DMS 273 (cell line): ENCODE data around the gene UBE2G2.

Experiments used
- DNase-seq: peaks from one replicate; lab custom pipeline; 2025; ENCODE audit not compliant: unreplicated experiment; lab: John Stamatoyannopoulos, UW

Gene UBE2G2

DNA sequence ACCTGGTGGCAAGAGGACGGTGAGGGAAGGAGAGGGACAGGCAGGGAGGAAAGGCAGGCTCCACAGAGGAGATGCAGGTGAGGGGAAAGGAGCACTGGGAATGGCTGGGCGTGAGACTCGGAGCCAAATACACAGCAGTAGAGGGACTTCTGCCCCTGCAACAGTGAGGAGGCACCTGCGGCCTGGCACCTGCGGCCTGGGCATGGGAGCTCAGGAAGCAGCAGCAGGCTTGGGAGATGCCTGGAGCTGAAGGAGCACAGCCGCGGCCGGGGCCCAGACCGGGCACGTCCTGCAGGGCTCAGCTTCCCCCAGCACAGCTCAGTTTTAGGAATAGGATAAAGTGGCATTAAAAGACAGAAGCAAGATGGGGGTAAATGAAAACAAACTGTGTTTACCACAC, 69.4 kb downstream of the UBE2G2 start:
- DNase-seq, result no peak

DNA sequence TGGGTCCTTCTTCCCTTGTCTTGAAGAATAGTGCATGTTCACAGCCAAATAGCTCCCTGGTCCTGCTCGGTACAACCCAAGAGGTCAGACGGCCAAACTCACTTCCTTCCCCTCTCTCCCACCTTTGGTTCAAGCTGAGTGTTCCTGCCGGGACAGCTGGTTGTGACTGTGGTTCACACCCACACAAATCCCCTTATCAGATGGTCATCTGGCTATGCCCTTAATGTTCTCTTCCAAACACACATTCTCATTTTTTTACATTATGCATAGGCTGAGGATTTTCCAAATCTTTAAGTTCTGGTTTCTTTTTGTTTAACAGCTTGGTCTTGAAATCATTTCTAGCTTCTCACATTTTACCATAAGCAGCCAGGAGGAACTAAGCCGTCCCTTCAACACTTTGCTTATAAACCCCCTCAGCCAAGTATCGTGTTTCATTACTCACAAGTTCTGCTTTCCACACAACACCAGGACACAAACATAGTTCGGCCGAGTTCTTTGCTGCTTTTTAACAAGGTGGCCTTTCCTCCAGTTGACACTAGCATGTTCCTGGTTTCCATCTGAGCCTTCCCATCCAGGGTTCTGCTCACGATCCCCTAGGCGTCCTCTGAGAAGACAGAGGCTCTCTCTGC, 70.6 kb downstream of the UBE2G2 start:
- DNase-seq, result peak; percentile 40

DNA sequence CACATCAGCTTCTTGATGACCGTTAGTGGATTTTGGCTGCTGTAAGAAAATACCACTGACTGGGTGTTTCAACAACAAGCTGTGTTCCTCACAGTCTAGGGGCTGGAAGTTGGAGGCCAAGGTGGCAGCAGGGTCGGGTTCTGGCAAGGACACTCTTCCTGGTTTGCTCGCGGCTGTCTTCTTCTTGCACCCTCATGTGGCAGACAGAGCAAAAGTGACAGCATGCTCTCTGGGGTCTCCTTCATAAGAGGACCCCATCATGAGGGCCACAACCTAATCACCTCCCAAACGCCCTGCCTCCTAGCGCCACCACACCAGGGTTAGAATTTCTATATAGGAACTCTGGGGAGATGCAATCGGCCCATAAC, 71.6 kb downstream of the UBE2G2 start:
- no peak for DNase-seq

DNA sequence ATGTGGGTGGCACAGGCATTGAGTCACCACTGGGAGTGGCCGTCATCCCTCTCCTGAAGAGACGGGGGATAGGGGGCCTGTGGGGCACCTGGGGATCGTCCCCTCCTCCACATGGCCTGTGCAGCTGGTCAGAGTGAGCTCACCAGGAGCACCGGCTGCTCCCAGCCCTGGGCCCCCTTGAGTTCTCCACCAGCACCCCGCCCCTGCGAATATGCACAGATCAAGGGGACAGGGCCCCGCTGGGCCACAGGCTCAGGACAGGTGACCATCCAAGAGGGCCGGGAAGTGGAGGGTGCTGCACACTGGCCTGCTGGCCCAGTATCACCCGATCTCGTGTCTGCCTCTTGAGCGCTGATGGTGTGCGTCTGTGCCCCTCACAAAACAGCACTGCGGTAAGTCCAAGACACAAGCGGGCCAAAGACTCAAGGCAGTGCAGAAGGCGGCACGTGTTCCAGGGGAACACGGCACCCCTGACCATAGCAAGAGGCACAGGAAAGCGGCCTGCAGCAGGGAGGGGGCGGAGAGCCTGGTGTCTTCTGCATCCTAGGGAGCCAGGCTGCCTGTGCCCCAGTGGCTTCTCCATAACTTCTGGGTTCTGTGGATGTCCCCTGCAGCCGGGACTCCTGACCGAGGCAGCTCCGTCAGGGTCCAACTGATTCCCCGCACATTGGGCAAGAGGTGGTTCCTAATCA, 72.1 kb downstream of the UBE2G2 start:
- no peak for DNase-seq

DNA sequence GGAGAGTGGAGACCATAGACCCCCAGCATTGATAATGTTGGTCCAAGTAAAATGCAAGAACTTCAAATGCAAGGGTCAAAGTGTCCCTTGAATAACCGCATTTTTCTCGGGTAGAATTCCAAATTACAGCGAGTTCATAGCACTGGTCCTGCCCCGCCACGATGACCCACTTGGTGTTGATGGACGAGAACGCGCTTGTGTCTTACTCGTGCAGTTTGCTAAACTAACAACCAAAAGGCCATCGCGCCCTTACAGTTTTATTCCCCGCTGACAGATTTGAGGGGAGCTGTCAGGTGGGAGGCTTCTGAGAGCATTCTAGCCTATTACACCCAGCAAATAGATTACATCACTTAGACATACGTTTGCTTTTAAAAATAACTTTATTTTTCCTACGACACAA, 72.9 kb downstream of the UBE2G2 start:
- DNase-seq, result no peak

DNA sequence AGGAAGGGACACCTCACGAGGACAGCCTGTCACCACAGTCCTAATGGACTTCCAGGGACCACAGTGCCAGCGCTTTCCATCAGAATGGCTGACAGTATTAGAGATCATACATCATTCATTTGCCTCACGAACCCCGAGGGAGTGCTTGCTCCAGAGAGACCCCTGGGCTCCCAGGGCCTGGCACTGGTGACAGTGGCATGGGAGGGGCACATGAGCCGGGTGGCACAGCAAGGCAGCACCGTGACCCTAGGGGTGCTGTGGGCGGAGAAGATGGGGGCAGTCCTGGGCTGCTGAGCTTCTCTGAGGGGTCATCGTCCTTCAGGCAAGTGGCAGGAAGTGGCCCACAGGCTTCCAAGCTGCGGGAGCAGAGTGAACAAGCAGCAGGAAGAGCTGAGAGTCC, 73.9 kb downstream of the UBE2G2 start:
- no peak for DNase-seq

DNA sequence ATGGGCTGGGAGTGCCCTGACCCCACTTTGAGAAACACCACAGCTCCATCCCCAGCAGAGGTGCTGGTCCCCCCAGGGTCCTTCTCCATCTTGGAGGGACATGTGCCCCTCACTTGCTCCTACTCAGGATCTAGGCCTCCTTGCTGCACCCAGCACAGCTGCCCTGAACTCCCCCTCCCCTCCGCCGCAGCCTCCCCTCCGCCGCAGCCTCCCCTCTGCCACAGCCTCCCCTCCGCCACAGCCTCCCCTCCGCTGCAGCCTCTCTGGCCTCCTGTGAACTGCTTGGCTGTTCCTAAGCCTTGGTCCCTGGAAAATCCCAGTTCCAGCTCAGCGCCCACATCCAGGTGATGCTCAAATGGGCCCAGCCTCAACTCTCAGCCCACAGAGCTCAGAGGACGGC, 74.3 kb downstream of the UBE2G2 start:
- no peak for DNase-seq

DNA sequence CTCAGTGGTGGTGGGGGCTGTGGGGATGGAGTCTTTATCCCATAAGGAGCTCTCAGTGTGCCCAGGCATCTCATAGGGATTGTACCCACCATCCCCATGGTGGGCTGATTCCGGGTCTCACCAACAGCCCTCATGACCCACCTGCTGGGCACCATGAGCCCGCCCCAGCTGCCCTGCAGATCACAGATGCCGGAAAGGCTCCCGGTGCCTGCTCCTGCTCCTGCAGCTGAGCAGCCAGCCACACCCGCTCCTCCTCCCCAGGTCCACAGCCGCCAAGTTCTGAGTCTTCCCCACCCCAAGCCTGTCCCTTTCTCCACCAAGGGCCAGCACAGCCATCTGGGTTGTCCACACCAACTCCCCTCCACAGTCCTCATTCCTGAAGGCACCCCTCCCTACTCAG, 74.8 kb downstream of the UBE2G2 start:
- DNase-seq, result no peak

DNA sequence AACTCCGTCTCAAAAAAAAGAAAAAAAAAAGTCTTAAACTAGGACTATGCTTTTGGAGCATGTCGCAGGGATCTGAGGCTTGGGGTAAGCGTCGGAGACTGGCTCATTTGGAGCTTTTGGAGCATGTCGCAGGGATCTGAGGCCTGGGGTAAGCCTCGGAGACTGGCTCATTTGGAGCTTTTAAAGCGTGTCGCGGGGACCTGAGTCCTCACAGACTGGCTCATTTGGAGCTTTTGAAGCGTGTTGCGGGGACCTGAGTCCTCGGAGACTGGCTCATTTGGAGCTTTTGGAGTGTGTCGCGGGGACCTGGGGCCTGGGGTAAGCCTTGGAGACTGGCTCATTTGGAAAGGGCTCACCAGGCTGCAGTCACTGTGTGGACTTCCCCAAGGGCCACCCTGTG, 76.7 kb downstream of the UBE2G2 start:
- no peak for DNase-seq

DNA sequence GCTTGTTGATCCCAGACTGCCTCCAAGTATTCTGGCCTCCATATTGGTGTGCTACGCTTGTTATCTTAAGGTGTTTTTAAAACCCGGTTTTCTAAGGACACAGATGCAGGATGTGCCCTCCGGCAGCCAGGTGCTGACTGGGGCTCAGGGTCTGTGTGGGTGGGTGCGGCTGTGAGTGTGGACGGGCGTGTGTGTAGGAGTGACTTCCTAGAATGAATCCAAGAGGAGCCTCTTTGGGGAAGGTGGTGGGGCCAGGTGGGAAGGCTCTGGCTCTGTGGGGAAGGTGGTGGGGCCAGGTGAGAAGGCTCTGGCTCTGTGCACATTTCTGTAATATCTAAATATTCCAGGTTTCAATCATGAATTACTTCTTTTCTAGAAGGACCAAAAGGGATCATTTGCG, 77.4 kb downstream of the UBE2G2 start:
- no peak for DNase-seq

DNA sequence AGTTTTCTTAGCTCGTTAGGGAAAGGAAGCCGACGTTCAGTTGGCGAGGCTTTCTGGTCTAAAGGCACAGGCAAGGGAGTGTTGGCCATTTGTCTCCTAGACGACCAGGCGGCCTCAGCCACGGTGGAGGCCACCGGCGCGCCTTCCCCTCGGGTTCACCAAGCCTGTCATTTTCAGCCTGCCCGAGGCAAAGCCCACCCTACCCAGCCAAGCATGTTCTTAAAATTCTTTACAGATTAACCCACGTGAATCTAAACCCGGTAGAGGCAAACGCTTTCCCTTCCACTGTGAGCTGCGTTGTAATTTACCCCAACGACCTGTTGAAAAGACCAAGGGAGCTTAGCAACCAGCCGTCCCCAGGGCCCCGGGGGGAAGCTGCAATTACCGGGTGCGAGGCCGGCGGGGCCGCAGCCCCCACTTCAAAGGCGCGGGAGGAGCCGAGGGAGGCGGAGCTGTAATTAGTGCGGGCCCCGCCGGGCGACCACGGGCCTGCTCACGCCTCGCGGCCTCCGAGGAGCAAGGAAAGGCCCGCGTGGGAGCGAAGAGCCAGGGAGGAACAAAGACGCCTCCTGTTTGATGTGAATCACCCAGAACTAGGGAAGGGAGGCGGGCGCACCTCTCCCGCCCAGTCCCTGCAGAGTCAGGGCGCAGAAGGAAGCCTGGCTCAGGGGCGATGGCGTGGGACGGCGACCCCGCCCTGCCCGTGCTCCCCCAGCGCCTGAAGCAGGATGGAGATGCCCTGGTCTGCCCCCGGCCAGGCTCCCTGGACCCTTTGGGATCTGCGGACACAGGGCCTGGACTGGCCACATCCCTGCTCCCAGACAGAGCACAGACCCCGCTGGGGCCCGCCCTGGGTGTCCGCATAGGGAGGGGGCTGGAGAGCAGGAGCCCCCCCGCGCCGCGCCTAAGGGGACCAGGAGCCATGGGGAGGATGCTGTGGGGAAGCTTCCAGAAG, 78.2 kb downstream of the UBE2G2 start:
- peak; percentile 51 for DNase-seq

DNA sequence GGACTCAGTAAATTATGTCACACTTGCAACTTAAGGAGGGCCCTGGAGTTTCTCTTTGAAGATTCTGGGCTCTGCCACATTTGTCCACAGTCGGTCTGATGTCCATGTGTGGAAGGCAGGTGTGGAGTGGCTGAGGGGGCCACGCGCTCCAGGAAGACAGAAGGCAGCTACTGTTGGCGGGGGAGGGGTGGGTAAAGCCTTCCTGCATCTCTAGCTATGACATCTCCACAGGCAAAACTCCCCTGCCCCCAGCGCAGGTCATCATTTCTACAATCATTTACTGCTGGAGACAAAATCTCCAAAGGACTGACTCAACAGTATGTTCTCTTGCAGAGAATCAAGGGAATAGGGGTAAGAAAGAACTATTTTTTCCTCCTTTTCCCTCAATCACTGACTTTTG, 78.9 kb downstream of the UBE2G2 start:
- DNase-seq, result no peak

DNA sequence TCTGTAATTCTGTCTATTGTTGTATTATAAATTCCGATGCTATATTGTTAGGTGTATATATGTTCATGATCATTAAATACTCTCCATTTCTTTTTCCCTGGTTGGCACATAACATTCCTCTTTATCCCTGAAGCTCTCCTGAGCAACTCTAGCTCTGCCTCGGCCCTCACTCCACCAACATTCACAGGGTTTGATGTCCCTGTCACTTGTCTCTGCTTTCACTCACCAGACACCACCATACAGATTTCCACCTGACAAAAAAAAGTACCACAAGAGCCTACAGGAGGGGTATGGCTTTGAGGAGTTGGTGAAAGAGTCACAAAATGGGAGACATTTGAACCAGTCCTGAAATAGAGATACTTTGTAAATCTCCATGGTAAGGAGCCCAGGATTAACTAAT, 81.5 kb downstream of the UBE2G2 start:
- no peak for DNase-seq
